Skeletal muscle tissue (tissue), 4 donors: ENCODE measurements around the gene MICAL2. TPM values are rescaled to one million over a fixed set of nuclear protein-coding genes. Genes with fewer than 3 reads are reported as not detected.

Experiments used
- H3K27ac ChIP-seq: one replicate; pipeline ENCODE4 v1.7.0; 2013; ENCODE audit warnings: mild to moderate bottlenecking, low read depth, low read length, inconsistent platforms
- H3K27me3 ChIP-seq, 3 donors: one replicate each; pipeline ENCODE4 v1.7.0; 2013; ENCODE audit warnings: low read length in 3 of 3; ENCODE audit not compliant: control insufficient read depth in 3 of 3, insufficient read depth in 3 of 3
- H3K36me3 ChIP-seq, 3 donors: one replicate each; pipeline ENCODE4 v1.7.0; 2013; ENCODE audit warnings: low read length in 3 of 3; ENCODE audit not compliant: control insufficient read depth in 3 of 3, insufficient read depth in 3 of 3
- H3K4me1 ChIP-seq, 3 donors: one replicate each; pipeline ENCODE4 v1.7.0; 2013; ENCODE audit warnings: low read length in 3 of 3, mild to moderate bottlenecking in 3 of 3; ENCODE audit not compliant: control insufficient read depth in 3 of 3, insufficient read depth in 3 of 3
- H3K4me3 ChIP-seq, 3 donors: one replicate each; pipeline ENCODE4 v1.7.0; 2013; ENCODE audit warnings: low read length in 3 of 3
- H3K9ac ChIP-seq, 3 donors: one replicate each; pipeline ENCODE4 v1.7.0; 2013; ENCODE audit warnings: low read length in 3 of 3, mild to moderate bottlenecking in 3 of 3, moderate library complexity in 2 of 3, low read depth in 1 of 3
- H3K9me3 ChIP-seq, 3 donors: one replicate each; pipeline ENCODE4 v1.7.0; 2013; ENCODE audit warnings: low read length in 3 of 3; ENCODE audit not compliant: control insufficient read depth in 3 of 3
- total RNA-seq: library from RNA; depleted of rRNA; stranded (reverse); fragments of >200 nt; gene quantifications from one replicate; pipeline ENCODE4 v1.2.3, GENCODE V29; 2014
- donor health status: Osteomylitis.

MICAL2 gene
- total RNA-seq, 1 donor from 2014 or later, result 35.5 TPM

GRCh38 chr11:12077535-12078280 lies 32.7 kb upstream of the MICAL2 start:
- no peak overlapping the region for H3K27ac ChIP-seq

GRCh38 chr11:12079726-12080556 lies 30.4 kb upstream of the MICAL2 start:
- H3K4me3 ChIP-seq, result no peak overlapping the region
- peaks cover 13 to 23% (median 22%) of the 10 kb centered on the region in 3 donors for H3K4me1 ChIP-seq
- no peaks in the 10 kb centered on the region for H3K9me3 ChIP-seq
- H3K27ac ChIP-seq, result peak overlapping the region; percentile 41
- no peaks in the 10 kb centered on the region for H3K36me3 ChIP-seq
- peaks cover 0 to 14% (median 0%) of the 10 kb centered on the region in 3 donors for H3K27me3 ChIP-seq
- no peak overlapping the region for H3K9ac ChIP-seq

More at GRCh38 chr11:12077535-12078280, 32.7 kb upstream of the MICAL2 start:
- Histone ChIP-seq H3K4me1 (peaks cover 13 to 23% (median 22%) of the 10 kb centered on the region in 3 donors), H3K4me3 (no peak overlapping the region), H3K27me3 (peaks cover 0 to 25% (median 0%) of the 10 kb centered on the region in 3 donors), H3K36me3 (no peaks in the 10 kb centered on the region), H3K9me3 (no peaks in the 10 kb centered on the region), H3K9ac (no peak overlapping the region)

- peaks cover 26 to 31% (median 28%) of the 10 kb centered on the region in 3 donors for H3K4me1 ChIP-seq
- no peak overlapping the region for H3K9ac ChIP-seq
- no peak overlapping the region for H3K27ac ChIP-seq
- H3K4me3 ChIP-seq, result no peak overlapping the region
- no peaks in the 10 kb centered on the region for H3K9me3 ChIP-seq
- H3K27me3 ChIP-seq, result peaks cover 0 to 16% (median 2%) of the 10 kb centered on the region in 3 donors
- no peaks in the 10 kb centered on the region for H3K36me3 ChIP-seq
These were observed 27.0 kb upstream of the MICAL2 start for GRCh38 chr11:12083380-12083779.

- H3K9ac ChIP-seq, result no peak overlapping the region
- H3K4me3 ChIP-seq, result no peak overlapping the region
- no peak overlapping the region for H3K27ac ChIP-seq
- H3K36me3 ChIP-seq, result no peaks in the 10 kb centered on the region
- H3K9me3 ChIP-seq, result no peaks in the 10 kb centered on the region
- peaks cover 26 to 35% (median 32%) of the 10 kb centered on the region in 3 donors for H3K4me1 ChIP-seq
- H3K27me3 ChIP-seq, result peaks cover 0 to 16% (median 2%) of the 10 kb centered on the region in 3 donors
These were observed 26.1 kb upstream of the MICAL2 start for GRCh38 chr11:12084256-12084655.

GRCh38 chr11:12085371-12086251 lies 24.8 kb upstream of the MICAL2 start:
- H3K4me3 ChIP-seq, result peak overlapping the region in 1 of 3 donors; percentile 45
- peaks cover 29 to 38% (median 32%) of the 10 kb centered on the region in 3 donors for H3K4me1 ChIP-seq
- peak overlapping the region in 2 of 3 donors; percentile 28 to 54 for H3K9ac ChIP-seq

GRCh38 chr11:12086271-12087074 lies 23.9 kb upstream of the MICAL2 start:
- no peaks in the 10 kb centered on the region for H3K36me3 ChIP-seq
- H3K27me3 ChIP-seq, result peaks cover 0 to 11% (median 2%) of the 10 kb centered on the region in 3 donors
- H3K4me1 ChIP-seq, result peaks cover 29 to 38% (median 32%) of the 10 kb centered on the region in 3 donors
- peak overlapping the region in 2 of 3 donors; percentile 27 to 52 for H3K4me3 ChIP-seq
- peak overlapping the region; percentile 68 for H3K27ac ChIP-seq
- peak overlapping the region; percentile 45 to 62 (median 54) for H3K9ac ChIP-seq
- no peaks in the 10 kb centered on the region for H3K9me3 ChIP-seq

More at GRCh38 chr11:12085371-12086251, 24.8 kb upstream of the MICAL2 start:
- Histone ChIP-seq H3K27me3 (peaks cover 0 to 11% (median 2%) of the 10 kb centered on the region in 3 donors), H3K36me3 (no peaks in the 10 kb centered on the region), H3K27ac (peak overlapping the region; percentile 68), H3K9me3 (no peaks in the 10 kb centered on the region)

- H3K4me3 ChIP-seq, result peak overlapping the region in 2 of 3 donors; percentile 27 to 52
- H3K36me3 ChIP-seq, result no peaks in the 10 kb centered on the region
- peaks cover 0 to 11% (median 2%) of the 10 kb centered on the region in 3 donors for H3K27me3 ChIP-seq
- H3K27ac ChIP-seq, result peak overlapping the region; percentile 68
- H3K9ac ChIP-seq, result peak overlapping the region; percentile 16 to 45 (median 40)
- peaks cover 29 to 38% (median 32%) of the 10 kb centered on the region in 3 donors for H3K4me1 ChIP-seq
- H3K9me3 ChIP-seq, result no peaks in the 10 kb centered on the region
These were observed 23.1 kb upstream of the MICAL2 start for GRCh38 chr11:12087075-12088004.

- Histone ChIP-seq H3K36me3 (no peaks in the 10 kb centered on the region), H3K9ac (no peak overlapping the region), H3K4me1 (peaks cover 29 to 38% (median 32%) of the 10 kb centered on the region in 3 donors), H3K27ac (peak overlapping the region; percentile 68), H3K27me3 (peaks cover 0 to 11% (median 2%) of the 10 kb centered on the region in 3 donors), H3K9me3 (no peaks in the 10 kb centered on the region), H3K4me3 (no peak overlapping the region)
These were observed 22.3 kb upstream of the MICAL2 start for GRCh38 chr11:12088047-12088481.
